Right kidney (tissue), 9 donors: Measurements from ENCODE around the gene LCE1B.

ENCODE experiments used
- DNase-seq: peaks from one replicate; pipeline ENCODE4 v3.0.0-alpha.2; 2016
- long read RNA-seq, 8 donors: transcript quantifications; one replicate each; lab custom pipeline, GENCODE V29; 2026

The LCE1B gene, protein sequence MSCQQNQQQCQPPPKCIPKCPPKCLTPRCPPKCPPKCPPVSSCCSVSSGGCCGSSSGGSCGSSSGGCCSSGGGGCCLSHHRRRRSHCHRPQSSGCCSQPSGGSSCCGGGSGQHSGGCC
- long read RNA-seq, donor 1 = 0 reads
- long read RNA-seq, donor 2 = 0 reads
- long read RNA-seq, donor 3 = 0 reads
- long read RNA-seq, donor 4 = 0 reads
- long read RNA-seq, donor 5 = 0 reads
- long read RNA-seq, donor 6 = 0 reads
- long read RNA-seq, donor 7 = 0 reads
- long read RNA-seq, donor 8 = 0 reads

DNA sequence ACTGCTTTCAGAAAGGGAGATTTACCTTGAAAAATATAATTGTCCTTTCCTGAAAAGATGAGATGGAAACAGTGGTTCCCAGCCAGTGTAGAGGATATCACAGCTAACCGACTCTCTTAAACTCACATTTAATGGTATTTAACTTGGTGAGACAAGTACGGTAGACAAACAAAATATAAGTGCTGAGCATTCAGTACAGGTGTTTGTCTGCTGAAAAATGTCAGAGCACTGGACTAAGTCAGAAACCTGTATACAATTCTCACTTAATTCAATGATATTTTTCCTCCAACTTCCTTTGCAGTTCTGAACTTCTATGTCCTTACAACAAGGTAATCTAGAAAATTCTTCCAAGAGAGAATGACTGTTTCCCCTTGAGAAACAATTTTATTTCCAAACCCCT lies at the start of gene LCE1B:
Gene LCE1B, plus strand, starts transcription at position 301 of the 400 bp plus-strand sequence. CDS start 476 bp downstream, outside the sequence.
- no peak for DNase-seq

DNA sequence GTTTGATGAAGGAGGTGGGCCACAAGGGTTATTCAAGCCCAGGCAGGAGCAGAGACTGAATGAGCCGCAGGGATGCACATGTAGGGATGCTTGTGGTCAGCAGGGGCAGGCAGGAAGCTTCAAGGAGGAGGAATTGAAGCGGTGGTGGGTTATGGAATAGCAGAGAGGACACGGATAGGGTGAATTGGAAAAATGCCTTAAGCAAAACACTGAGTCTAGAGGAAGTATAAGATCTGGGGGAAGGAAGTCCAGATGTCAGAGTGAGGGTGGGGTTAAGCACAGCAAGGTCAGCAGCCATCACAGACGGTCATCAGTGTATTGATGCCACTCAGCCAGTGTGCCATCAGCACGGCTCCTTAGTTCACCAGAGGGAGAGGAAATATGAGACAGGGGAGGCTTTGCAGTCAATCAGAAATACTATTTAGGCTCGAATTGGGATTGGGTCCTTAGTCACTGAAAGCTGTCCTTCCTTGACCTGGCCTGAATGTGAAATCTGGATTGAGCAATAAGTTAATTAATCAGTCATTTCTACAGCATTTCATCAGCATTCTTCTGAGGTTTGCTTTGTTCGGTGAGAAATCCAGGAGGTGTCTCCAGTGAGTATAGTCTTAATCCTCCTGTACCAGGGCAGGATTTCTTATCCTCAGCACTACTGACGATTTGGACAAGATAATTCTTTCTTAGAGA lies 42.8 kb upstream of the LCE1B start:
- no peak for DNase-seq

DNA sequence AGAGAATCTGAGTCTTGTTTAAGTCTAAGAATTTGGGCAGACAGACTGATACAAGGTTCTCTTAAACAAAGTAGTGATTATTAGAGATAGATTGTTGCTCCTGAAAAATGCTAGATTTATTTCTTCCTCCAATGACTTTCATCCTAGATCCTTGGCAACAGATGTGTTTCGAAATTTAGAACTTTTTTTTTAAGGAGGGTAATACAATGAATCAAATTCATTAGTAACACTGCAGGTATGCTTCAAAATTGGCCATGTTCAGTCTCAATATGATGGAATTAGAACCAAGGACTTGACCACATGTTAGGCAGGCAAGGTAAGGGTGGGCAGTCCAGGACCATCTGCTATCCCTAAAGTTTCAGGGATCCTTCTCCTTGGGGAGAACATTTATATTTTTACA lies 41.4 kb upstream of the LCE1B start:
- no peak for DNase-seq

DNA sequence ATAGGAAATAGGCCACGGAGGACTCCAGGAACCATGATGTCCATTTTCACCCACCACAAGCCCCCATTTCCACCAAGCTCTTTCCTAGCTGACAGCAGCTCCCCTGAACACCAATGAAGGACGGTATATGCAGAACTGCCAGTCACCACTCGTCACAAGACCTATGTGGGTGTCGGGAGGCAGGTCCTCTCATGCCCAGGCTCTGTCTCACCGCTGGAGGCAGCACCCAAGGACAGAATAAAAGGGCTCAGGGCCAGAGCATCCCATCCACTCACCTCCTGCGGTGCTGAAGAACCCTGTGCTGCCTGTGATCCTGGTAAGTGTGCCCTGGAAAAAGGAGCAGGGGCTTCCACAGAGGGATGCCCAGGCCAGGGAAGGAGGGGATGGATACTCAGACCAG lies 36.9 kb upstream of the LCE1B start, which contains the start of gene LCE1F:
Gene LCE1F, plus strand, starts transcription at position 266 of the 400 bp plus-strand sequence. CDS start 1,232 bp downstream, outside the sequence.
- no peak for DNase-seq

DNA sequence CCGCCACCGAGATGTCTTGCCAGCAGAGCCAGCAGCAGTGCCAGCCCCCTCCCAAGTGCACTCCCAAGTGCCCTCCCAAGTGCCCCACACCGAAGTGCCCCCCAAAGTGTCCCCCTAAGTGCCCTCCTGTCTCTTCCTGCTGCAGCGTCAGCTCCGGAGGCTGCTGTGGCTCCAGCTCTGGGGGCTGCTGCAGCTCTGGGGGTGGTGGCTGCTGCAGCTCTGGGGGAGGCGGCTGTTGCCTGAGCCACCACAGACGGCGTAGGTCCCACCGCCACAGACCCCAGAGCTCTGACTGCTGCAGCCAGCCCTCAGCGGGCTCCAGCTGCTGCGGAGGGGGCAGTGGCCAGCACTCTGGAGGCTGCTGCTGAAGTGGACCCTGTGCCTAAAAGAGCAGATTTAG lies 35.4 kb upstream of the LCE1B start:
- DNase-seq = no peak

DNA sequence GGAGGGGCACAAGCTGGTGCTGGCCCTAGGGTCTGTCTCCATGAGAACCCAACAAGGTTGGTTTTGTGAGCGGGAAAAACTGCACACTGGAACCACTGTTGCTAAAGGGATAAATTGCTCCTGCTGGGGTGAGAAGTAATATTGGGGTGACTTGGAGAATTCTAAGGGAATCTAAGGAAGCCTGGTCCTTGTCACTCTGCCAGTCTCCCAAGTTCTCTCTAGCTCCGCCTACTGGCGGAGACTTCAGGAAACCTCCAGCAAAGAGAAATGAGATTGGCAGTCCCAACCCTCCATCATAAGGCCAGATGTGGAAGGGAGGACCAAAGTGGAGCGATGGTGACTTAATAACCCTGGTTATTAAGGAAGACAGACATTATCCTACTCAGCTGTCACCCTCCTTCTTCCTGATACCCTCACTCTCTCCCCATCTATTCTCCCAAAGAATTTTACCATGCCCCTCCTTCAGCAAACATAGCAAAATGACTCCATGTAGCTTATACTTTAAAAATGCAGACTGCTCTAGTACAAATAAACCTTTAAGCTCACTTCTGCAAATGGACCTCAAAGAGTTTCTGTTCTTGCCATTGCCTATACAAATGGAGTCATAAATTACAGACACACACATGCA lies 34.1 kb upstream of the LCE1B start:
- no peak for DNase-seq

DNA sequence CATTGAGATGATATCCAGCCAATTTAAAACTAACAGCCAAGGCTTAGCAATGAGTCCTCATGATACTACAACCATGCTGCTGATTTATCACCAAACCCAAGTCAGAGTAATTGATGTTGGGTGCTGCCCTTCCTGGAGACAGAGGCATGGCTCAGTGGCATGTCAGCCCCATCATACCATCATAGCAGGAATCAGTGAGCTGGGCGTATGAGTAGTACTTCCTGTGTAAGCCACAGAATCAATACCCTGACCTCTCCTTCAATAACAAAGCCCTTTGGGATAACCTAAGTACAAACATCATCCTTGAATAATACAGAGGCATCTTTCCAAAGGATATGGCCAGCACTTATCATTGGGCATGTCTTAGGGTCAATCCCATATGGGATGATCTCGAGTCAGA lies 28.7 kb upstream of the LCE1B start:
- DNase-seq = no peak

DNA sequence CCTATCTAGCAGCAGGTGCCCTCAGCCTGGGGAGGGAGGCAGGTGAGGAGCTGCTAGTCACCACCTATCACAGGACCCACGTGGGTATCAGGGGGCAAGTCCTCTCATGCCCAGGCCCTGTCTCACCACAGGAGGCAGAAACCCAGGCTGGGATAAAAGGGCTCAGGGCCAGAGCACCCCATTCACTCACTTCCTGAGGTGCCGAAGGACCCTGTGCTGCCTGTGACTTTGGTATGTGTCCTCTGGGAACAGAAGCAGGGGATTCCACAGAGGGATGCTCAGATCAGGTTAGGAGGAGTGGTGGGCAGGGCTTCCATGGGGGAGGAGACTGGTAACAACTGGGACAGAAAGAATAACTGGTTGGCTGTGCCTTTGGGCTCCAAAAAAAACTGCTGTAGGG lies 25.7 kb upstream of the LCE1B start, which contains the start of gene LCE1E:
Gene LCE1E, plus strand, starts transcription at position 181 of the 400 bp plus-strand sequence. CDS start 1,043 bp downstream, outside the sequence.
- DNase-seq = no peak

DNA sequence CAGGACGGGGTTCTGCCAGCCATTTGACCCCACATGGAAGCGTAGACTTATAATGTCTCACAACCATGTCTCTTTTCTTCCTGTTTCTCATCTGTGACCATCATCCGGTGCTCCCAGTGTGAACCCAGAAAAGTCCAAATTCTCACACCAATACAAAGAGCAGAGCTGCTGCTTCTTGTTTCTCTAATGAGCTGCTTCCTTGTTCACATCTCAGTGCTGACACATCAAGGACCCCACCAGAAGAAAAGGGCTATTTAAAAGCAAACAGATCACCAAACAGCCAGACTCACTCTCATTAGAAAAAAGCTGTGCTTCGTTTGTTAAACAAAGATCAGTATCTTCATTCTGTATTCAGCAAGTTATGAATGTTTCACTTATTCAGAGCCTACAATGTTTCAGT lies 16.1 kb upstream of the LCE1B start:
- no peak for DNase-seq

DNA sequence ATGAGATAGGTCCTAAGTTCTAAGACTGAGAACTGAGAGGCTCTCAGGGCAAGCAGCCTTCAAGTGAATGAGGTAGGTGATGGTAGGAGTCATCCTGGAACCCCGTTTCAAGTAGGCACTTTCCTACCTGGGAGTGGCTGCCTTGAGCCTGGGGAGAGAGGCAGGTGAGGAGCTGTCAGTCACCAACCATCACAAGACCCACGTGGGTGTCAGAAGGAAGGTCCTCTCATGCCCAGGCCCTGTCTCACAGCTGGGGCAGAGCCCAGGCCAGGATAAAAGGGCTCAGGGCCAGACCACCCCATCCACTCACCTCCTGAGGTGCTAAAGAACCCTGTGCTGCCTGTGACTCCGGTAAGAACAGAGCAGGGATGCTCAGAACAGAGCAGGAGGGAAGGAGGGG lies 15.3 kb upstream of the LCE1B start, which contains the start of gene LCE1D:
Gene LCE1D, plus strand, starts transcription at position 301 of the 400 bp plus-strand sequence. CDS start 1,074 bp downstream, outside the sequence.
- DNase-seq = no peak

DNA sequence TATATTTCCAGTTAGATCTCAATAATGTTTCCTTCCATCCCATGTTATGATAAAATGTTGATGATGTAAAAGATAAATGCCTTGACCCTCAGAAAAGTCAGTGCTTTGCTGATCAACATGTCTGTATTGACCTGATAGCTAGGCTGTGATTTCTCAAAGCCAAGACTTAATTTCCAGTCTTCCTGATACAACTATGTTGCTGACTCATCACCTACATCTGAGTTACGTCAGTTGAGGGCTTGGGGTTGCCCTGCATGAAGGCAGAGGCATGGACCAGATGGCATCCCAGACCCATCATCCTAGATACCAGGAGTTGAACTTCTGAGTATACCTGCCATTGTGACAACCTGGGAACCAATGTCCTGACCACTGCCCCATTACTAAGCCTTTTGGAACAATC lies 10.4 kb upstream of the LCE1B start:
- no peak for DNase-seq

DNA sequence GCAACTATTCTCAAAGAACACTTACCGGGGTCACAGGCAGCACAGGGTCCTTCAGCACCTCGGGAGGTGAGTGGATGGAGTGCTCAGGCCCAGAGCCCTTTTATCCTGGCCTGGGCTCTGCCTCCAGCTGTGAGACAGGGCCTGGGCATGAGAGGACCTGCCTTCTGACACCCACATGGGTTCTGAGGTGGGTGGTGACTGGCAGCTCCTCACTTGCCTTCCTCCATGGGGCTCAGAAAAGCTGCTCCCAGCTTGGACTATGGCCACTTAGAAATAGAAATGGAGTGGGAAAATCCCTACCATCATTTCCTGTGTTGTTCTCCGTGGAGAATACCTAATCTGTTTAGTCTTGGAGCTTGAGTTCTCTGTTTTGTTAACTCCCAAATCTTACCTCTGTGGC lies 5.2 kb upstream of the LCE1B start, which contains the start of gene LCE1C:
Gene LCE1C, minus strand, starts transcription at position 76 of the 400 bp plus-strand sequence. CDS start 1,173 bp downstream, outside the sequence.
- no peak for DNase-seq

DNA sequence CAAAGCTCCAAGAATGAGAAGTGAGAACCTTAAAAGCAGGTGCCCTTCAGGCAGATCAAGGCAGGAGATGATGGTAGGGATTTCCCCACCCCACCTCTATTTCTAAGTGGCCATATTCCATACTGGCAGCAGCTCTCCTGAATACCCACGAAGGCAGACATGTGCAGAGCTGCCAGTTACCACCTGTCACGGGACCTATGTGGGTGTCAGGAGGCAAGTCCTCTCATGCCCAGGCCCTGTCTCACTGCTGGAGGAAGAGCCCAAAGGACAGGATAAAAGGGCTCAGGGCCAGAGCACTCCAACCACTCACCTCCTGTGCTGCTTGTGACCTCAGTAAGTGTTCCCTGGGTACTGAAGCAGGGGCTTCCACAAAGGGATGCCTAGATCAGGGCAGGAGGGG lies 721 bp upstream of the LCE1B start:
- DNase-seq = no peak

DNA sequence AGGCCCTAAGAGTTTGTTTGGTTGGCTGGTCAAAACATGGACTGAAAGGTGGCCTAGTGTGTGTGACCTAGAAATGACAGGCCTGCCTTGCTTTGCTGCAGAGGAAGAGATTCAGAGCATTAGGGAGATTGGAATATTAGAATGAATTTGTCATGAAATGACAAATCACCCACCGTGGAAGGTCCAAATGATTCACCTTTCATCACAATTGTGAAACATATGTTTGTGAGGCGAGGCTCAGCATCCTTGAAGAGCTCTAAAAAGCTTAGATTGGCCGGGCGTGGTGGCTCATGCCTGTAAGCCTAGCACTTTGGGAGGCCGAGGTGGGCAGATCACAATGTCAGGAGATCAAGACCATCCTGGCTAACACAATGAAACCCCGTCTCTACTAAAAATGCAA lies 5.5 kb downstream of the LCE1B start:
- no peak for DNase-seq

DNA sequence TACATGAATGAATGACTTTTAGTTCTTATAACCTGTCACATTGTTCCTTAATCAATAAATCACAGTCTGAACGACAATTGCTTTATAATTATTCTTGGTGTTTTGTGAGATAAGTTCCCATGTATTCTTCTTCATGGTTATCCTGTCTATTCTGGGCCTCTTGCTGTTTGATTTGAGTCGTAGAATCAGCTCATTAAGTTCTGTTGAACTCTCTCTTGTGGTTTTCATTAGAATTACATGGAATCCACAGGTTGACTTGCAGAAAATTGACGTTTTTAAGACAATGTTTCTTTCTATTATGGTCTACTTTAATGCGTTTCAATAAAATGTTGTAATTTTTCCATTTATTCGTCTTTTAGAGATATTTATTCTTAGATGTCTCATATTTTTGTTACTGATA lies 11.5 kb downstream of the LCE1B start:
- DNase-seq = no peak

DNA sequence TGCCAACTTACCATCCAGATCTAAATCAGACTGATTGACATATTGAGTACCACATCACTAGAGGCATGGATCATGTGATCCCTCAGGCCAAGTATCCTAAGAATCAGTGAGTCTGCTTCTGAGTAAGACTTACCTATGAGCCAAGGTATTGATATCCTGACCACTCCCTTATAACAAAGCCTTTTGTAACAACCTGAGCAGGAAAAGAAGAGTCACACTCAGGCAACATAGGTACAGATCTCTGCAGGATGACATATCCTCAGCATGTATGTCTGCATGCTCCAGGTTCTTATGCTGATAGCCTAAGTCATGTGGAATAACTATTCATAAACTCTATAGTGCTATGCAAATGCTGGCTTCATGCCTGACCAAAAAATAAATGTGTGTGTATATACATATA lies 13.2 kb downstream of the LCE1B start:
- DNase-seq = no peak

DNA sequence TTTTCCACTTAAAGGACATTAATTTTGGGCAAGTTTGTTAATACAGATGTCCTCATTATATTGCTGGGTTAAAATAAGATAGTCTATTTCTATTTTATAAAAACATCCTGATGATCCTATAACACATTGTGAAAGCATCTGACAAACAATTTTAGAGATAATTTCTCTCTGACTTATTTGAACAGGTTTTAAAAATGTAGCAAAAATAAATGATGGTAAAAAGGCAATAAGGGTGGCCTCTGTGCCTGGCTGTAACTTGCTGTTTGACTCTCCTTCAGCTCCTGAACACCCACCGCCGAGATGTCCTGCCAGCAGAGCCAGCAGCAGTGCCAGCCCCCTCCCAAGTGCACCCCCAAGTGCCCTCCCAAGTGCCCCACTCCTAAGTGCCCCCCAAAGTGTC lies 15.4 kb downstream of the LCE1B start, which contains the start of gene LCE1A:
Gene LCE1A, plus strand, starts transcription at position 301 of the 400 bp plus-strand sequence. Its CDS starts 0 bp downstream, at position 301.
- DNase-seq = no peak

DNA sequence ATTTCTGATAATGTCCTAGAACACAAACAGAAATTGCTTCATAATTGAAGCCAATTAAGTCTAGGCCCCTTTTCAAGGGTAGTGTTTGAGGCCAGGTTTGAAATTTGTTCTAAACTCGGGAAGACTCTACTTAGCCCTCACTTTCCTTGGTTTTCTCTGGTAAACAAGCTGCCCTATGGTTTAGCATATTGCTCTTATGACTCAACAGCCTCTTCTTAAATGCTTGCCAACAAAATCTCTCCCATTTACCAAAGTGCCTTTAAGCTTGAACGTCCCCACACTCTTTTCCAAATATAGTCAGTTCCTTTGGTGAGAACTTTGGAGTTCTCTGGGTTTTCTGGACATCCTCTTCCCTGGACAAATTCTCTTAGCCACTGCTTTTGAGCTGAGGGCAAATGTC lies 25.1 kb downstream of the LCE1B start:
- DNase-seq = no peak

DNA sequence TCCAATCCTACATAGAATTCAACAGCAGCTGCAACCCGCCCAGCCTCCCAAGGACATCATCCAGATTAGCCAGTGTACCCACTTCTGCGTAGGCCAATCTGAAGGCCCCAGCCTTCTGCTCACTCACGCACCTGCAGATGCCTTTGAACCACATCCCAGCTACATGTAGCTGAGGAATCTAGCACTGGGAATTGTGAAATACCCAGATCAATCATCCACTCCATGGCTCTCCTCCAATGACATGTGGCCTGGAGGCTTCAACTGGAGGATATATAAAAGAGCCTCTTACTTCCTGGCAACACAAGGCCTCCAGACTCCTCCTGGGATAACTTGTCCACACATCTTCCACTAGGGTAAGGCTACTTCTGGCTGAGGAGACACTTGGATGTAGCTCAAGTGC lies 30.8 kb downstream of the LCE1B start, which contains the start of gene LCE6A:
Gene LCE6A, plus strand, starts transcription at position 301 of the 400 bp plus-strand sequence. CDS start 665 bp downstream, outside the sequence.
- no peak for DNase-seq

DNA sequence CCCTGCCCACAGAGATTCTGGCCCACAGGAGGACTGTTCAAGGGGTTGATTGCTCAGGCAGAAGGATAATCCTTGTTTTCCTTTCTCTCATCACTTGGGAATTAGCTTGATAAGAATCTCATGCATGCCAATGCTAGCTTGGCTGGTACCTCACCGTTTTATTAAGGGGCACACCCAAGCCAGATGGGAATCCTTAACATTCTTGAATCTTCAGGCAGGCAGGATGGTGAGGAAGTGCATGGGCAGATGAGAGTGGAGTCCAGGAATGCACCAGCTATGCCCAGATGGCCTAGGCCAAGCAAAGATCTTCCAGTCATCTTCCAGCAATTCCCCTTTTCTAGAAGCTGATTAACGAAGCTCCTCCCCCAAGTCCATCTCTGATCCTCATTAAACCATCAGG lies 43.9 kb downstream of the LCE1B start:
- no peak for DNase-seq

DNA sequence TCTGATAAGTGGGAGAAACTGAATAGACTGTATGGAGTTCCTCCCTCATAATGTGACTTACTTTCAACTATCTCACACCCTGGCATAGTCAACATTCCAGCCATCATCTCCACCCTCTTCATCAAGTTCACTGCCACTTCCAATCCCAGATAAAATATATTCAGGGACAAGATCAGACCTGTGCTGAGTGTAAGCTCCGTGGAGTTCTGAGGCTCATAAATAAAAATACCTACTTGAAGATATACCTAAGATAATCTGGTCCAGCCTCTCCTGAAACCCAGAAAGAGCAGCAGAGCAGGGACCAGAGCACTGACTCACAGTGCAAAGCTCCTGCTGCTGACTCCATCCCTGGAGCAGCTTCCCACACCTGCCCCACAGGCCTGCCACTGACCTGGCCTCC lies 46.3 kb downstream of the LCE1B start:
- no peak for DNase-seq

DNA sequence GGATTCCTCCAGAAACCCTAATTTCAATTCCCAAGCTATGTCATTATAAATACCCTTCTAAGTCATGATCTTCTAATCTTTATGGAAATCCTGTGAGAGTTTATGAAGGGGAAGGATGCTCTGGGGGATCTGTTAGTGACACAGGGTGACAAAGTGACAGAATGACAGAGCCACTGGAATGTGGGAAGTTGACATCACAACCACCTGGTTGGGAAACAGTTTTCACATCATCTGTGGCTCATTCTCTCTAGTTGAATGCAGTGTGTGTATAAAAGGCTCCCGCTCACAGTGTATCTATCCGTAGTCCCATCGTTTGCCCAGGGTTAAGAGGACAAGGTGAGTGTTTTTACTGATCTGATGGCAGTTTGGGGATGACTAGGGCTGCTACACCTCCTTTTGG lies 47.9 kb downstream of the LCE1B start, which contains the start of gene LCE7A:
Gene LCE7A, plus strand, starts transcription at position 301 of the 400 bp plus-strand sequence. CDS start 702 bp downstream, outside the sequence.
- DNase-seq = no peak

DNA sequence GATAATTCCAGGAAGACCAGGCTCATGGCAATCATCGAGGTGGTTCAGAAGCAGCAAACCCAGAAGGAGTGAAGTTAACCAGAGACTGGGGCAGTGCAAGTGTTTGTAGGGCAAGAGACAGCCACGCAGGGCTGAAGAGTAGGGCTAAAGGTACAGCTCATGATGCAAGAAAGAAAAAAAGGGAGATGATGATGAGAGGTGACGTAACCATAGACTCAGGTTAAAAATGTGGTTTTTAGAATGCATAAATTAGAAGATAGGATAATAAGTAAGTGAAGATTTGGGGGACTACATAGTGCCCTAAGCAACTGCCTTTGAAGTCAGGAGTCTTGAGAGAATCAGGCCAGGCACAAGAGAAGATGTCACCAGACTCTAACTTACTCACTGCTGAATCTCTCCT lies 48.4 kb downstream of the LCE1B start:
- DNase-seq = no peak
